Stimulated activated CD8-positive, alpha-beta memory T cell treated with anti-CD3 and anti-CD28 coated beads, Interleukin-4, amount 100 ng/mL, for 24 hours (primary cell): Measurements from ENCODE around the gene CPNE2.

Experiments used
- DNase-seq: peaks from one replicate; pipeline ENCODE4 v3.0.0-alpha.2; 2020; ENCODE audit warnings: low read depth

CPNE2 gene

DNA sequence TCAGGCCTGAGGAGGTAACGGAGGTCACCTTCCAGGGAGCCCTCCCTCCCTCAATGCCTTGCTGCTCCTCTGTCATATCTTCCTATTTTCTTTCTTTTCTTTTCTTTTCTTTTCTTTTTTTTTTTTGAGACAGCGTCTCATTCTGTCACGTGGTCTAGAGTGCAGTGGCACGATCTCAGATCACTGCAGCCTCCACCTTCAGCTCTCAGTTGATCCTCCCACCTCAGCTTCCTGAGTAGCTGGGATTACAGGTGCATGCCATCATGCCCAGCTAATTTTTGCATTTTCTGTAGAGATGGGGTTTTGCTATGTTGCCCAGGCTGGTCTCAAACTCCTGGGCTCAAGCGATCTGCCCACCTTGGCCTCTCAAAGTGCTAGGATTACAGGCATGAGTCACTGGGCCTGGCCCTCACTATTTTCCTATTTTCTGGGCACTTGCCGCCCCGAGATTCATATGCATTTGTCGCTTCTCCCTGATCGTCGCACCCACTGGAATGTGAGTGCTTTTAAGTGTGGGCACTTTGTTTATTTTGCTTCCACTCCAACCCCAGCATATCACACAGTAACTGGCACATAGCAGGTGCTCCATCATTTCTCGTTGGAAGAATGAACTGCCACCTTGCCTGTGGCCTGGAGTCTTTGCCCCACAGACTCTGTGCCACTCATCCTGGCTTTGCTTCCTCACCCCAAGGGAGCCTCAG is 31.7 kb downstream of the CPNE2 start:
- DNase-seq: no peak

DNA sequence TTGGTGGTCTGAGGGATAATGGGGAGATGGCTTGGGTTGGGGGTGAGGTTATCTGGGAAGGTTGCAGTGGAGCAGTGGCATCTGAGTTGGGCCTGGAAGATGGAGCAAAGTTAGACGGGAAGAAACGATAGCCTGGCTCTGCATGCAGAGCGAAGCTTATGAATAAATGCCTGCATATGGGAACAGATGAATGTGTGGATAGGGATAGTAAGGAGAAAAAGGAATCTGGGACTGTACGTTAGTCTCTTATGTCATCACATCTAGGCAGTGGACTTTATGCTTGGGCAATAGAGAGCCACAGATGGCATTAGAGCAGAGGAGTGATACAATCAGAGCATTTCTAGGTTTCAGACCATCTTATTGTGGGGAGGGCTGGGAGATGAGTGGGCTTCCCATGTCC is 33.0 kb downstream of the CPNE2 start:
- no peak for DNase-seq

DNA sequence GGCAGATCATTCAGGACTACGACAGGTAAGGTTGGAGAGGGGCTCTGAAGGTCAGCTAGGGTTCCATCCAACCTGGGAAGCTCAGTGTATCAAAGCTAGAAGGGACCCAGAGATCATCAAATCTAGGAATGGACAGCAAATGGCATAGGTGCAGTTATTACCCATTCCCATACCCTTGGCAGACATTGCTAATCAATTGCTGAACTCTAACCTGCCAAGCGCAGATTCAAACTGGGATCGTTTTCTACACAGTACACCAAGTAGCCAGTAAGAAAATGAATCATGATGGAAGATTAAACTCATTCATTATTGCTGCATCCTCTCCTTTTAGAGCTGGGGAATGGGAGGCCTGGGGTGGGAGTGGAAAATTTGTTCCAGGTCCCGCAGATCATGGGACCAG is 33.6 kb downstream of the CPNE2 start:
- DNase-seq: no peak

DNA sequence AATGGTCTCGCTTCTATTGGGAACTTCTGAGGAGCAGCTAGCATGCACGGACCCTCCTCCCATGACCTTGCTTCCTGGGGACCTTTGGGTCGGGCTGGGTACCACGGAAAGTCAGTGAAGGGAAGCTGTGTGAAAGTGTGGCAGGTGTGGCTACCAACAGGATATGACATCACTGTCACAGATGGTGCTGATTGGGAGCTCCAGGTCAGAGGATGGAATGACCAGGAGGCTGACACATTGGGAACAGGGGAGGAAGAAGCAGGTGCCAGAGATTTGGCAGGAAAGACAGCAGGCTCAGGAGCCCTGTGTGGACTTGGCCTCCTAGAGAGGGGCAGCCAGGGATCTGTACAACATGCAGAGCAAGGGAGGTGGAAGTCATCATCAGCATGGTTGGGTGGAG is 34.0 kb downstream of the CPNE2 start:
- no peak for DNase-seq

DNA sequence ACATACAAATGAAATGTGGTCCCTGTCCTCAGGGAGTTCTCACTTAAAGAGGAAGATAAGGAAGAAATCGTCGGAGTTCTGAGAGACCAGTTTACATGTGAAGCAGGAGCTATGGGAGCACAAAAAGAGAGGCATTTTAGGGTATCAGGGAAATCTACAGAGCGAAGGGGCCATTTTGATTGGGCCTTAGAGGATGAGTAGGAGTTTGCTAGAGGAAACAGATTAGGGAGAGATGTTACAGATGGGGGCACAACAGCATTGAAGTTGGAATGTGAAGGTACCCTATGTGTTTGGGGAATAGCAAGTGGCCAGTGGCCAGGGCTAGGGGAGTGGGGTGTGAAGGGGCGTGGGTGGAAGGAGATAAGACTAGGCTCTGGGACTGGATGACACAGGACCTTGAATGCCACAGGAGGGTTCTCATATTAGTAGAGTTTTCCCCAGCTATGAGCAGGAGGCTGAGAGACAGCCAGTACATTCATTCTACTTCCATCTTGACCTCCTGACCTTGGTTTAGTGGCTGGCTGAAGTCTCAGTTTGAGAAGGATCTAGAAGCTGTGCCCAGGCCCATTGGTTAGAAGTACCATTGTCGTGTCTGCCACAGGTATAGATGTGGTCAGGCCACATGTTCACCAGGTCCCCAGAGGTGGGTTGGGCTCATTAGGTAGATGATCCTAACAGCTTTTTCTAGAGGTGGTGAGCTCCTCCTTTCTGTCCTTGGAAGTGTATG is 34.8 kb downstream of the CPNE2 start:
- DNase-seq: no peak

DNA sequence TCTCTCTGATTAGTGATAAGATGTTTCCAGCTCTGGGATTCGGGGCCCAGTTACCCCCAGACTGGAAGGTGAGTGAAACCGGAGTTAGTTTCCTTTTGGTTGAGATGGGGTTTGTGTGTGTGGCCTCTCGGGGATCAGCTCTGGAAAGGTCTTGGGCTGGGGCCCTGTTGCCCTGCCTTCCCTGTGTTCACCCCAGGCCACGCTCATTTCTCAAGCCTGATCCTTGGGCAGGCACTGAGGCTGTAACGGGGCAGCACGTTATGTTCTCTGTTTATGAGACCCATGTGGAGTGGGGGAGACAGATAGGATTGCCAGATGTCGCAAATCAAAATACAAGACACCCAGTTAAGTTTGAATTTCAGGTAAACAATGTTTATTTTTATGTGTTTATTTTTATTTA is 35.5 kb downstream of the CPNE2 start:
- DNase-seq: no peak

DNA sequence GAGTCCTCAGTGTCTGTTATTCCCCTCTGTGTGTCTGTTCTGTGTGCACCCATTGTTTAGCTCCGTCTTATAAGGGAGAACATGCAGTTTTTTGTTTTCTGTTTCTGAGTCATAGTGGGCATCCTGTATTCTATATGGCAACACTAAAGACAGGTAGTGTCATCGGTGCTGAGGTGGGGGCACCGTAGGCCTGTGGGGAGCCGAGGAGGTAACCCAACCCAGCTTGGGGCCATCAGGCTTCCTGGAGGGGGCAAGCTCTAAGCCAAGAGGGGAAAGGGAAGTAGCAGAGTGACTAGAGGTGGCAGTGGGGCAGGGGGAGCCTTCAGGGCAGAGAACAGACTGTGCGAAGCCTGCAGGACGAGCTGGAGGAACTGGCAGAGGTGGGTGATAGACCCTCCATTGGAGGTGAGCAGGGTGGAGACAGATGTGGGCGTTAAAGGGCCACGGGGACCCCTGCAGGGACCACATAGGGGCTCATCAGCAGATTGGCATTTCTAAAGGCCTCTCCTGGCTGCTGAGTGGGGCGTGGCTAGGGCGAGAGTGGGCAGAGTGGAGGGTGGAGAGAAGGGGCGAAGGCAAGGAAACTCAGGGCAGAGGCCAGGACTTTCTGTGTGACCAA is 36.5 kb downstream of the CPNE2 start:
- peak; percentile 19 for DNase-seq

DNA sequence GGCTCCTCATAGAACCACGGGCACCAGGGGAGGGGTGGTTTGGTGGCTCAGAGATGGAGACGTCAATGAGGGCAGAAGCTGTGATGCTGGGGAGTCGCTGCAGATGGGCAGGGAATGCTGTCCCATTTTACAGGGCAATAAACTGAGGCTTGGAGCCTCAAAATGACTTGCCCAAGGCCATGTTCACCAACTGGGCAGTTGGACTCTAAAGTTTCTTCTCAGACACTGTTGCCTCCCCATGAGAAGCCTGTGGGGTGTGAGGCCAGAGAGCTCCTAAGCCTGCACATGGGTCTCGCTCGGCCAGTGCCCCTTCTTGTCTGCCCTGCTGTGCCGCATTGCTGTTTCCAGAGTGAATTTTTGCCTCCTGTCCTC is 38.6 kb downstream of the CPNE2 start:
- no peak for DNase-seq

DNA sequence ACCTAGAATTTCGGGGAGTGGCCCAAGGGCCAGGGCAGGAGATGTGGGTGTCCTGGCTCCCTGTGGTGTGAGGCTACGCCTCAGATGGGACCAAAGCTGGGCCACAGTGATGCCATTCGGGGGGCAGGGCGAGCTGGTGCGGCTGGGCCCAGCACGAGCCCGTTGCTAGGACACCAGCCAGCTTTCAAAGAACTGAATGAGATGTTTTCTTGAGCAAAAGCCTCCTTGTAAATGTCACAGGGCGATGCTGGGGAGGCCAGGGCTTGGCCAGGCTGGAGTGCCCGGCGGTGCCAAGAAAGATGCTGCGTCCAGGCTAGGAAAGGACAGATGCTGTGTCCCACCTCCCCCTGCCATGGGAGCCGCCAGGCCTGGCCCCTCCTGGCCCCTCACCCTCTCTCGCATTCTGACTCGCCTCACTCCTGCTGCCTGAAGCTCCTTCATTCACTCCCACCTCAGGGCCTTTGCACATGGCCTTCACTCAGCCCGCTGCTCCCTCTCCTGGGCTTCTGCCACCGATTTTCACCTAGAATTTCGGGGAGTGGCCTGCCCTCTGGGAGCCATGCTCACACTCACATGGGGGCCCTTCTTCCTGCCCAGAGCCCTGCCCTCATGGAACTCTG is 39.1 kb downstream of the CPNE2 start:
- DNase-seq: no peak

DNA sequence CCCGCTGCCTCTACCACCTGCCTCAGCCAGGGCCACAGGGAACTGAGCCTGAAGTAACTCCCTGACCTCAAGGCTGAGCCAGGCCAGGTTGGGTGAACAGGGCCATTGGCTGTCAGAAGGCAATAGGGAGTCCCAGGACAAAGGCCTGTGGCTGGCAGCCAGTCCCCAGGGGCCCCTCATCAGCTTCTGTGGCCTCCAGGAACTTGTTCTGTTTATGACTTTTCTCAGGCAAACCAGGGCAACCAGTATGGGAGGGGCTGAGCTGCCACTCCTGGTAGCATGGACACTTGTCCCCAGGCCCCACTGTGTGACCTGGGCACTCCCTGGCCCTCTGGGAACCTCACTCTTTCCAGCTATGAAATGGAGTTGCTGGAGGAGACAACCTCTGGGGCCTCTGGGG is 40.1 kb downstream of the CPNE2 start:
- DNase-seq: no peak

DNA sequence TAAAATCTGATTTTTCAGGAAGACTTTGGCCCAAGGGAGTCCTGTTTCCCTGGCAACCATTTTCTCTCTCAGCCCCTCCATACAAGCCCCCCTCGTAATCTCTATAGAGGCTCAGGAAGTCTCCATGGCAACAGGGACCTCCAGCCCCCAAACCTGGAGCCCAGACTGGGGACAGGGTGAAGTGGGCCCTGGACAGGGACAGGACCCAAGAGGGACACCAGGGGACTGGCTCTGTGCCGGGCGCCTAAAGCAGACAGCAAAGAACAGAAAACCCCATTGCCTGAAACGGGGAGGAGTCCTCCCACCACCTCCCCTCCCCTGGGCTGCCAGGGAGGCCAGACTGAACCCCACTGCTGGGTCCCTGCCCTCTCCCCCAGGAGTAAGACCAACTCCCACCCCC is 40.6 kb downstream of the CPNE2 start:
- DNase-seq: no peak

DNA sequence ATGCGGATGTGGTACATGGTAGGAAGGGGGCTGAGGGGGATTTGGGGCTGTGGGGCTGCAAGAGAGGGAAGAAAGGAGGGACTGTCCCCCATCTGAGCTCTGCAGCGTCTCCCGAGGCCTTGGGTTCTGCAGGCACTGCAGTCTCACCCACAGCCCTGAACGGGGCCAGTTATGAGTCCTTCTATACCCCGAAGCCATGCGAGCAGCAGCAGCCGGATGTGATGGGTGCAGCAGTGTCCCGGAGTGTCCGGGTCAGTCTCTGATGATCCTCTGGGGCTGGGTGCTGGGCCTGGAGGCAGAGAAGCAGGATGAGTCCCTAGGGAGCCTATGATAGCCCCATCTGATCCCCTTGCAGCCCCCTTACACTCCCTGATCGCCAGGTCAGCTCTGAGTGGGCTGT is 41.5 kb downstream of the CPNE2 start:
- no peak for DNase-seq

DNA sequence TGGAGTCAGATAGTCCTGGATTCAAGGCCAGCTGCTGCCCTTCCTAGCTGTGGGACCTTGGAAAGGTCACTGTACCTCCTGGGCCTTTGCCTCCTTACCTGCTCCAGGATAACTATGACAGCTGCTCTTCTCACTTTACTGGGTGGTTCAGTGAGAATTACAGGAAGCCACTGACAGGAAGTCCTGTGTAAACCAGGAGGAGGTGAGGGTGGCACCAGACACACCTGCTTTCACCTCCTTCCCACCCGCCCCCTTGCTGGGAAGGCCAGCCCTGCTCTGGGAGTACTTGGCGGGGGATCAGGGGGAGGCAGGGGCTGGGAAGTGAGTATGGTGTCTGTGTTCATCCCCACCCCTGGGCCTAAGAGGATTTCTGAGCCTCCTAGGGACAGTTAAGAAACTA is 42.6 kb downstream of the CPNE2 start:
- DNase-seq: no peak

DNA sequence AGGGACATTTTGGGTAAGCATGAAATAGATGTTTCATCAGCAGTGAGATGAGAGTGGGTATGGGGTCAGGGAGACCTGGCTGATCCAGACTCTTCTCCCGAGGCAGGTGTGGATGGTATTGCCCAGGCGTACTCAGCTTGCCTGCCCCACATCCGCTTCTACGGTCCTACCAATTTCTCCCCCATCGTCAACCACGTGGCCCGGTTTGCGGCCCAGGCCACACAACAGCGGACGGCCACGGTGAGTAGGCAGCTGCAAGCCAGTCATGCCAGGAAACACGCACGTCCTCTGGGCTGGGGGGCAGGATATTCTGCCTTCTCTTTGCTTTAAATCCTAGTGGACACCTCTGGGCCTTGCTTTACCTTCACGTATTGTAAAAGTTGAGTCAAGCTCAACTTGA is 44.7 kb downstream of the CPNE2 start:
- DNase-seq: no peak

DNA sequence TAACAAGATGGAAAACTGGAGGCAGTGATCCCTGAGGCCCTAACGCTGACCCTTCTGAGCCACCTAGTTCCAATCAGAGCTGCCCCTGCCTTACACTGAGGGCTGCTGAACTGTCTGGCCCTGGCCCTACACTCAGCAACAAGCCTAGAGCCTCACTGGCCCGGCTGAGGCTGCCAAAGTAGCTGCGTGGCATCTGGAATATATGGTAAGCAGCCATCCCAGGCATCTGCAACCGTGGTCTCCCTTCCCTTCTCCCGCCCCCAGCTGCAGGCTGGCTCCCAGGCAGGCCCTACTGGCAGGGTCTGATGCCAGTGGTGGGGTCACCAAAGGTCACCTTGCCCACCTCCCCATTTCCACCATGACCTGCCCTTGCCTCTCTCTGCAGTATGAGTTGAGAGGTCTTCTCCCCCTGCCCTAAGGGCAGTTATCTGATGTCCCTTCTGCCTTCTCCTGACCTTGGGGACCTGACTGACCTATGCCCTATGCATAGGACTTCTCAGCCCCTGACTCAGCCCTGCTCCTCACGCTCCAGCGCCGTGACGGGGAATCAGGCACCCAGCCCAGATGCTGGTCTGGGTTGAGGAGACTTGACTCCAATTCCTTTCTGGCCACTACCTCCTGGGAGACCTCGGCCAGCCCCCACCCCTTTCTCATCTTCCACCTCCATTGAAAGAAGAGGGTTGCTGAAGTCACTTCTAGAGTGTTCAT is 45.3 kb downstream of the CPNE2 start:
- no peak for DNase-seq

DNA sequence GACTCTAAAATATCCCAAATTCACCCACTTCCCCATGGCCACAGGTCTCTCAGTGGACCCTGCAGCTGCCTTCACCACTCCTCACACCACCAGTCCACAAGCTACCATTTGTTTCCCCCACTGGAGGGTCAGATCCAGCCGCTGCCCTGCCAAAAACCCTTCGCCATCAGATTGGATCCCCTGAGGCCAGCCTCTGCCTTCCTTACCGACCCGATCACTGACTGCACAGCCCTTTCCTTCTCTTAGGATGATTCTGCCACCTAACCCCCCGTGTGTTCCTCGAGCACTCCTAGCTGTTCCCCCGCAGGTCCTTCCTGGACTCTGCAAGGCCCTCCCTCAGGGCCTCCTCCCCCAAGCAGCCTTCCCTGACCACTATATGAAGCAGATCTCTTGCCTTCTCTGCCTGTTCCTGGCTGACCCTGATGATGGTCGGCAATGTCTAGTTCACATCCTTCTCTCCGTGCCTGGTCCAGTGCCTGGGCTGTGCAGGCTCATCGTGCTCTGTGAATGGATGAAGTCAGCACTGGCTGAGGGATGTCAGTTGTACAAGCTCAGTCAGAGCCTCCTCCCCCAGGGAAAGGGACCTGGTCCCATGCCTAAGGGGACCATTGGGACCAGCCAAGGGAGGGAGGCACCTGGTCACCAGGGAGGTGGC is 46.0 kb downstream of the CPNE2 start:
- DNase-seq: no peak

DNA sequence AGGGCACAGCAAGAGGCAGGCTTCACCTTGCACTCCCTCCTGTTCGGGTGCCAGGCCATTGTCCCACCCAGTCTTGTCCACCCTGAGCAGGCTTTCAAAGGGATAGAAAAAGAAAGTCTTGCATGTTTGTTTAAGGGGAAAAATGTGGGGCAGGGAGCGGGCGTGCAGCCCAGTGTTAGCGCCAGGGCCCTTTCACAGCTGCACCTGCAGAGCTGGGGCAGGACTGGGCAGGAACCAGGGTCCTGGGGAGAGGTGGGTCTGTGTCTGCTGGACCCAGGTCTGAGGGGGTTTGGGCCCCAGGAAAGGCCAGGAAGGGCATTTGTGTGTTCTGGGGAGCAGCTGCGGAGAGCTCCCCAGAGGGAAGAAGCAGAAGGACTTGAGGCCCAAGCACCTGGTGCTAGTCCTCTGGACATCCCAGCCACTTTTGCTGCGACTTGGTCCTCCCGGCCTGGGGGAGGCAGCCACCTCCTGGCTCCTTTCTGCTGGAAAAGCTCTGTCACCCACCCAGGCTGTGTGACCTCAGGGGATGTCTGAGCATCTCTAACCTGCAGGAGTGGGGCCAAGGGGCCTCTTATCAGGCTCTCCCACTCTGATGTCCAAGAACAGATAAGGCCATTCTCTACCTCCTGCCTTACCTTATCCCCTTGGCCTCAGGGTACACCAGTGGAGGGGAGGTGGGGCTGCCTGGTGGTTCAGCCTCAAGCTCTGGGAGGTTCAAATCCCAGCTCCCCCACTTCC is 48.7 kb downstream of the CPNE2 start:
- DNase-seq: no peak

DNA sequence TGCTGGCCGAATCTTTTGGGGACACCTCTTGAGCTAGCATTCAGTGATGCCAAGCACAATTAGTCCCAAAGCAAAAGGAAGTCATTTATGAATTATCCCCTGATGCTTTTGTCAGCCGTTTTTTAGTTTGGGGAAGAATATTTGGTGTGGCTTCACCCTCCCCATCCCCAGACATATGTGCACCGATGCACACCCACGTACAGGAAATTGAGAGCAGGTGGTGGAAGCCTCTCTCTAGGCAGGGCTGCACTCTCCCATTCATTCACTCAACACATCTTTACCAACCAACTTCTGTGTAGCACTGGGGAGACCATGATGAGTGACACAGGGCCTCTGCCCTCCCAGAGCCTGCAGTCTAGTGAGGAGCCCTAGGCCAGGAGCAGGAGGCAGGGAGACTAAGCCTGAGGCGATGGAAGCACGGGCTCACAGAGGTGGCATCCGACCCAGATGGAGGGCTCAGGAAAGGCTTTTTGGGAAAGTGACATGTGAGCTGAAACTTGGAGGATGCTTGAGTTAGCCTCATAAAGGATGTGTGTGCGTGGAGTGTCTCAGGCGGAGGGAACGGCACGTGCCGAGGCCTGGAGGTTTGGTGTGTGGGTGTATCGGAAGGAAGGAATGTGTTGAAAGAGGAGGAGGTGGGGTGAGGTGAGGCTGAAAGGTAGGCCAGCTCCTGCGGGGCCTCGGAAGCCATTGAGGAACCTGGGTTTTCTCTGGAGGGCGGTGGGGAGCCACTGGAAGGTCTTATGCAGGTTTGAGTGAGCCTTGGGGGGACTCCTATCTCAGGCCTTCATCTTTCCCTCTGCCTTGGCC is 49.6 kb downstream of the CPNE2 start:
- no peak for DNase-seq

DNA sequence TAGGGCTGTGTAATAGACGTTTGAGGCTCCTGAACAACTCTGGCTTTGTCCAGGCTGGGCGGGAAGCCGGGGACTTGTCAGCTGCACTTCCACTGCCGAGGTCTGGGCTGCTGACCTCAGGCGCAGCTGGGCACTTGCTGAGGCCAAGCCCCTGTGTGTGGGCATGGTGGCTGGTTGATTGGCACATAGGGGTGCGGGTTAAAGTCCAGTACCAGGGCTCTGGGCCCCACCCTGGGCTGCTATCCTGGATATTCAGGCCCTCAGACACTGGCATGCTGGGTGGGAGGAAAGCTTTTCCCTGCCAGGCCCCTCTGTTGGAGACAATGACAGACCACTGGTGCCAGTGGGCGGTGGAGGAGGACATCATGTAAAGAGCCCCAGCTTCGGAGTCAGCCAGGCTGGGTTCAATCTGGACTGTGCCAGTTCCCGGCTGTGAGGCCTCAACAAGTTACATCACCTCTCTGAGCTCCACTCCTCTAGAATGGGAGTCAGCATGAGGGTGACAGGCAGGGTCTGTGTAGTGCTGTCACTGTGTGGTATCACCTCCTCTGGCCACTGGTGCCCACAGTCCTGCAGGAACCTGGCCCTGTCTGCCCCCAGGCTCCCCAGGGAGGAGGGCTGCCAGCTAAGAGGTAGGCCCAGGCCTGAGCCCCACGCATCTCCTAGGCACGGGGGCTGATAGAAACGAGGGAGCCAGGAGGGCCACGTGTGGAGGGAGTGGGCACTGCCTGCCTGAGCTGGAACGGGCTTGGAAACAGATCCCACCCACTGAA is 51.0 kb downstream of the CPNE2 start:
- DNase-seq: no peak

DNA sequence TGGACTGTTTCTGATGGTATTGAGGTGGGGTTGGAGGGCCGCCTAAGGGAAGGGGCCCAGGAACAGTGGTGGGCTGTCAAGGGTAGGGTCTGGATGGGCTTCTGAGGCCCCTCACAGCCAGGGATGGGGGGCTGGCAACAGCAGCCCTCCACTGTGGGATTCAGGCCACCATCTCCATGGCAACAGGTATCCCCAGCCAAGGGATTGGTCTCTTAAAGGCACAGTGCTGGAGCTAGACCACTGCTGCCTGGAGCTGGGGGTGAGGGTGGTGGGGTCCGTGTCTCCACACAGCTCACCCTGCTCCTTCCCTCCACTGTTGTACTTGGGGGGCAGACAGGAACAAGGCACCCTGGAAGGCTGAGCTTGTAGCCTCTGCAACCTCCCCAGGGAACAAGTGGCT is 51.6 kb downstream of the CPNE2 start:
- DNase-seq: no peak
